ENCODE results near the gene ZCCHC24.

DNA sequence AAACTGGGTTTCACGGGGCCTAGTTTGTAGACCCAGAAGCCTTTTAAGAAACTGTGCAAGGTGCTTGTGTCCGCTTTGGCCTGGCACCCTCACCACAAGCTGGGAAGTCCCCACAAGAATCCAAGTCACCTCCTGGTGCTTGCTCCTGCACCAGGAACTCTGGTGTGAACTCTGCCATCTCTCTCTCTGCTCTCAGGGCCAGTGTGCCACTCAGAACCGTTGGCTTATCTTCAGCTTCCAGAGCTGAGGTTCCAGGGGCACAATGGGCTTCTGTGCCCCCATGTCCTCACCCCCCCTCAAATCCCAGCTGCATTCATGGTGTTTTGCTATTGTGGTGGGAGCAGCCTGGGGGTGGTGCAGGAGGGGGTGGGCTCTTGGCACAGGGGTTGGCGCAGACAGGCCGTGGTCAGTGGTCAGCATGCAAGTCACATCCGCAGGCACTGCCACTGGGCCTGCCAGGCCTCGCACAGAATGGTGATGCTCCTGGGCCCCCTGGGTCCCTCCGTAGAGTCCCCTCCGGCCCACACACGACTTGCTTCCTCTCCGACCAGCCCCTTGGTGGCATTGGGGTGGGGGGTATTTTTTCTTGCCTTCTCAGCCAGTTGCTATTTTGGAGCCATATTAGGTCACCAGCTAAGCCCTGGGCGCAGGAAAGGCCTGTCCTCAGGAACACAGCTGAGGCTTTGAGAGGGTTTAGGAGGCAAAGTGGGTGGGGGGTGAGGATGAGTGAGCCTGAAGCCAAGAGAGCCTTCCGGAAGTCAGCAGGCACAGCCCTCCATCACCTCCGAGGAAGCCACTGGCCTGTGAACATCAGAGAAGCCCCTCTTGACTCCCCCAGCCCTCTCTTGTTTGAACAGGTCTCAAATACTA, 3.0 kb downstream of the ZCCHC24 start:
- TF ChIP-seq CTCF (IDR thresholded peaks at IDR 0.05; ENCODE audit: low read depth, low read length, poor library complexity, severe bottlenecking): no peak
- no peak for TF ChIP-seq EZH2phosphoT487 (IDR thresholded peaks at IDR 0.05; ENCODE audit: borderline replicate concordance, low read length)

All from DOHH2 (cell line).